Sciatic nerve (tissue), 2 donors: ENCODE data around the gene DHRS3. TPM values are rescaled to one million over a fixed set of nuclear protein-coding genes. Genes with fewer than 3 reads are reported as not detected.
A peak's percentile ranks its signal among the peaks of the same experiment; 100 is the strongest.

Source experiments
- ATAC-seq: fragments of 200-7000 bp; cut with Tn5 transposase; one replicate; pipeline ENCODE4 v1.9.1; 2020; ENCODE audit warnings: mild to moderate bottlenecking, moderate library complexity
- DNase-seq: peaks from one replicate; pipeline ENCODE4 v3.0.0-alpha.2; 2020; ENCODE audit warnings: low spot score
- intact Hi-C: fragments of 100-400 bp; cut with DNase I; formaldehyde crosslinking; loops from one replicate; pipeline ENCODE4 v1.14.2; 2022
- total RNA-seq: library from RNA; stranded (reverse); fragmentation: NEBNext Ultra II Directional; extraction: Animal tissue kit (Norgen Biotek cat#: 25700); gene quantifications from one replicate; pipeline ENCODE4 v1.2.1, GENCODE V29; 2021
- donor health status: DM: no; HTN: no; CAD: no.
- donor health status: DM: no; HTN: no; CAD: no.

The DHRS3 gene
- total RNA-seq, 1 donor from 2014 or later, result 271 TPM

DNA sequence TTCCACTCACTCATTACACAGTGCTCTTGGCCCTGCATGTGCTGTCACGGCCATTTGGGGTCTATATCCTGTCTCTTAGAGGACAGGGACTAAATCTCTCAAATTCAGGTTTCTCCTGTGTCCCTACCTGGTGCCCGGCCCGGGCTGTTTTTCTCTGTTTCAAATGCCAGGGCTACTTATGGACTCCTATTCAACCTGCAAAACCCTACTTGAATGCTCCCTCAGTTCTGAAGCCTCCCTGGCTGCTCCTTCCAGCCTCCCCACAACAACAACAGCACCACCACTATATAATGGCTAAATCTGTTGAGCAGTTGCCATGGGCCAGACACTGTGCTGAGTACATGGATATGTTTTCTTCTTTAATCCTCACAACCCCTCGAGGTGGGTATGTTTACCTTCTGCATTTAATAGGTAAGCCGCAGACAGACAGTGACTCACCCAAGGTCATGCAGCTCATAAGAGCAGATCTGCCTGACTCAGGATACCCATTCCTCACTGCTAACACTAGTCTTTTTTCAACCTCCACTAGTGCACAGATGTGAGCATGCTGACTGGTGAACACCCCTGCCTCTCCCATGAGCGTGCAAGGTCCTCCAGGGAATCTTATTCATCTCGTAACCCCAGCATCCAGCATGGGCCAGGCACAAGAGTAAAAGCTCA, 29.9 kb downstream of the DHRS3 start:
- no peak for ATAC-seq
- intact Hi-C loops, result no loop called here

DNA sequence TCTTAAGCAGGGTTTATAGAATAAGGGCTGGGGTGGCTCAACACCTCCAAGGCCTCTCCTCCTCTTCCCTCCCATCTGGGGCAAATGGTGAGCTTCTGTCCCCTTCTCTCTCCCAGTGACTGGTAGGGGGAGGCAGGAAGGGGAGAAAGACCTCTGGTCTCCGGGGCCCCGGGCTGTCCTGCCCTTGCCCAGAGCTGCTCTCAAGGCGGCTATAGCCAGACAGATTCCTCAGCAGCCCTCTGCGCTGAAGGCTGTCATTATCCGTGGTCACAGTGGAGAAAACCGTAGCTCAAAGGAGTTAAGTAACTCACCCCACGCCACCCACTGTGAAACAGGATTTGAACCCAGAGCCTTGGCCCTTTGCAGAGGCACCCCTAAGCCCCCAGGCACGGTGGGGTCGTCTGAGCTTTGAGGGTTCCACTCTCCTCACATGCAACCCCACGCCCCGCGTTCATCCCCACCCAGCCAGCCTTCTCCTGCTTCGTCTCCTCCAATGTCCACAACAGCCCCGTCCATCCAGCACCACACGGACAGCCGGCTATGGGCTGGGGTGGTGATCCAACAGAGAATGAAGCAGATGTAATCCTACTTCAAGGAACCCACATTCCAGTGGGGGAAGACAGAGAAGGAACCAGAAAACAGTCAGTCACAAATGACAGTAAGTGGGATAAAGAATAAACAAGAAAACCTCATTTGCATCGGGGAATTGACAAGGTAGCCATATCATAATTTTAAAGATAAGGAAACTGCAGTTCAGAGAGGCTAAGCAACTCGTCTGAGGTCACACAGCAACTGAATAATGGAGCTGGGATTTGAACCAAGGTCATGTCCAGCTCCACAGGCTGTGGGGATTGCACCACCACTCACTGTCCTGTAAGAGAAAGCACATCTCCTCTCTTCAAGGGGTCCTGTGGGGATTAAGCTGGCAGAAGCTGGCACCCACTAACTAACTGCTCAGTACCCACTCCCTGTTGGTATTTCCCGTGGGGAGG, 31.8 kb downstream of the DHRS3 start:
- ATAC-seq (peak; percentile 3), DNase-seq (no peak)
- intact Hi-C loops, result no loop called here

More for the DNA sequence above, 29.9 kb downstream of the DHRS3 start:
- DNase-seq, result no peak

DNA sequence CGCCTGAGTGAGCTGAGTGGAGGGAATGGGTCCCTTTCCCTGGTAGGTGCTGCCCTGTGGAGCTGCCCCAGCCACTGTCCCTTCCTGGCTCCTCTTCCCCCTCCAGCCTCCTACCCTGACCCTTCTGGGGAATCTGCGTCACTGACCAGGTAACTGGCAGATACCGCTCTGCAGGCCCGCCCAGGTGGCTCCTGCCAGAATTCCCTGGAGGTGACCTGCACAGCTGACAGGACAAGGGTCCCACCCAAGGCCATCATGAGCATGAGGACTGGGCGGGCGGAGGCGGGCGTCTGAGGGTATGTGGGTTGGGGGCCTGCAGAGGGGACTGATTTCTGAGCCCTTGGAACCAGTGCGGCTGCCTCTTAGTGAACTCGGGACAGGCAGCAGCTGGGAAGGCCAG, 32.5 kb downstream of the DHRS3 start:
- DNase-seq, result no peak
- intact Hi-C loops, result no loop called here
- ATAC-seq, result peak; percentile 25

DNA sequence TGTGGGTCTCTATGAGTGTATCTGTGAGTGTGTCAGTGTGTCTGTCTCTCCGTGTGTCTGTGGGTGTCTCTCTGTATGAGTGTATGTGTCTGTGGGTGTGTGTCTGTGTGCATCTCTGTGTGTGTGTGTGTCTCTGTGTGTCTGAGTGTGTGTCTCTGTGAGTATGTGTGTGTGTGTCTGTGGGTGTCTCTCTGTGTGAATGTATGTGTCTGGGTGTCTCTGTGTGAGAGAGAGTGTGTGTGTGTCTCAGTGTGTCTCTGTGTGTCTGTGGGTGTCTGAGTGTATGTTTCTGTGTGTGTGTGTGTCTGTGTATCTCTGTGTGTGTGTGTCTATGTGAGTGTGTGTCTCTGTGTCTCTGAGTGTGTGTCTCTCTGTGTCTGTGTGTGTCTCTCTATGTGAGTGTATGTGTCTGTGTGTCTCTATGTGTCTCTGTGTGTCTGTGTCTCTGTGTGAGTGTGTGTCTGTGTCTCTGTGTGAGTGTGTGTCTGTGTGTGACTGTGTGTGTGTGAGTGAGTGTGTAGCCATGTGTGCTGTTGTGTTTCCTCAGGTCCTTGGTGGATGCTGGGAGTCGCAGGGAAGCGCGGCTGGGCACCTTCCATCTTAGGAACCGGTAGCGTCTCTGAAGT, 33.0 kb downstream of the DHRS3 start:
- intact Hi-C loops, result no loop called here
- DNase-seq, result no peak
- no peak for ATAC-seq

DNA sequence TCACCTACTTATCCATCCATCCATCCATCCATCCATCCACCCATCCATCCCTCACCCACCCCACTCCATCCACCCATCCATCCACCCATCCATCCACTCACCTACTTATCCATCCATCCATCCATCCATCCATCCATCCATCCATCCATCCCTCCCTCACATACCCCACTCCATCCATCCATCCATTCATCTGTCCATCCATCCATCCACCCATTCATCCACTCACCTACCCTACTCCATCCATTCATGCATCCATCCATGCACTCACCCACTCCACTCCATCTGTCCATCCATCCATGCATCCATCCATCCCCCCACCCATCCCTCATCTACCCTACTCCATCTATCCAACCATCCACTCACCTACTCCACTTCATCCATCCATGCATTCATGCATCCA, 34.5 kb downstream of the DHRS3 start:
- ATAC-seq, result no peak
- intact Hi-C loops, result no loop called here
- DNase-seq, result no peak

DNA sequence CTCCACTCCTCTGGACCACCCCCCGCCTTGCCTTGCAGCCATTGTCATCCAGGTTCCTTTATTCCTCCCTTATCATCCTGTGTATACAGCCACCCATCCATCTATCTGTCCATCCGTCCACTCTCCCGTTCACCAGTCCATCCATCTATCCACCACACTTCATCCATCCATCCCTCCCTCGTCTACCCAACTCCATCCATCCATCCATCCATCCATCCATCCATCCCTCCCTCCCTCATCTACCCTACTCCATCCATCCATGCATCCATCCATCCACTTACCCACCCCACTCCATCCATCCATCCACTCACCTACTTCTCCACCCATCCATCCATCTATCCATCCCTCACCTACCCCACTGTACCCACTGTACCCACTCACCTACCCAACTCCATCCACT, 35.4 kb downstream of the DHRS3 start:
- intact Hi-C loops, result no loop called here
- DNase-seq (no peak), ATAC-seq (no peak)

DNA sequence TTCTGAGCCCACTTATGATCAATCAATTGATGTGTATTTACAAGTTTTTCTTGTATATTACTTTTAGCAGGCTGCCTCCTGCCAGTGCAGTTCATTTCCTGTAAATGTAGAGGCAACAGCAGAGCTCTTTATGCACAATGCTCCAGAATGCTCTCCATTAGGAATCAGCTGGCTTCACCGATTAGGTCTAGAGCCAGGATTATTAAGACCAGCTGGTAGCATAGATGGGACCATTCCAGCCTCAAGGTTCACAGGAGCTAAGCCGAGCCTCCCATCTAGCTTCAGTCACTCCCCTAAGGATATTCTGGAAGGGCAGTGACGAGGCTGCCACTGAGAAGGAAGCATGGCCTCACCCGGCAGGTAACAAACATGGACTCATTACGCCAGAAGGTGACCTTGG, 36.8 kb downstream of the DHRS3 start:
- ATAC-seq (no peak), DNase-seq (no peak)
- intact Hi-C loops, result no loop called here

DNA sequence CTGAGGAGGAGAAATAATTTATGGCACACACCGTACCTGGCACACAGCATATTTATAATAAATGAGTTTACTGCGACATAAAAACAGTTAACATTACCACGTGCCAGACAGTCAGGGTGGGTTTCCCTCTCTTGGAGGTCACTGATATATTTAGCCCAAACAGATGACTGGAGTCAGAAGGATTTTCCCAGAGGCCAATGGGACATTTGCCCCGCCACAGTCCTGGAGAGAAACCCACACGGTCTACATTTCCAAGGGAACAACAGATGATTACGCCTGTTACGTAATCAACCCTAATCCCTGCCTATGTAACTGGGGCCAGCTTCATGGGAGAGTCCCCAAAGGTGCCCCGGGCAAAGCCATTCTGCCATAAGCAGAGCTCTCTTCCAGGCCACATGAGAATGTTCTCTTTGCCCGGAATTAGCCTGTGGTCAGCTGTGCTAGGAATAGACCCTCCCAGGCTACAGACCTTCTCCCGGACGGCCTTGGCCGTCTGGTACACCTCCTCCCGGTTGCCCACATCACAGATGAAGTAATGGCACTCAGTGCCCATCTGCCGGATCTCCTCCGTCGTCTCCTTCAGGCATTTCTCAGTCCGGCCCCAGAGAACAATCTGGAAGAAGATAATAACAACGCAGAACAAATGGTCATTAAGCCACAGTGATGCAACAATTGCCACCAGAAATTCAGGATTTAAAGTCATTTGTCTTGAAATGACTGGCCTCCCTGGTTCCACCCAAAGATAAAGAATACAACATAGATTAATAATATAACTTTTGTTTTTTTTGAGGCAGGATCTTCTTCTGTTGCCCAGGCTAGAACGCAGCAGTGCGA, 37.7 kb downstream of the DHRS3 start:
- ATAC-seq, result peak; percentile 69
- intact Hi-C loops, result no loop called here
- no peak for DNase-seq

DNA sequence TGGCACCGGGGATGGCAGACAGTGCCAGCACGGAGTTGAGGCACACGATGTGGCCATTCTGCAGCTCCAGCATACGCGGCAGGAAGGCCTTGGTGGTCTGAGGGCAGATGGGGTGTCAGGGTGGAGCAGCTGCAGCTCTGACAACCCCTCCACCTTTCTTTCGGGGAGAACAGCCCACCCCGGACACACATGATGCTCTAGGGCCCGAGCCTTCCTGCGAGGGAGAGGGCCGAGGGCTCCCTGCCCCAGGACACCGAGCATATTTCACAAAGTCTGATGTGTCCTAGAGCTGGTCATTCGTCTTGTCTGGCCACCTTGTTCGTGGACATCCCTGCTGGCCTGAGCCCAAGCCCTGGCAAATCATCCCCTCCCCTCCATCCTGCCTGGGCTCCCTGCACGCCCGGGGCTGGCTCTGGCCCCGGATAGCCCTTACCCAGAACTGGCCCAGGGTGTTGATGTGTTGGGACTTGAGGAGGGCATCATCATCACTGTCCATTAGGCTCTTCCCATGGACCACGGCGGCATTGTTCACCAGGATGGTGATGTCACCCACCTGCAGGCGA, 39.1 kb downstream of the DHRS3 start:
- DNase-seq (no peak), ATAC-seq (no peak)
- intact Hi-C loops, result no loop called here

DNA sequence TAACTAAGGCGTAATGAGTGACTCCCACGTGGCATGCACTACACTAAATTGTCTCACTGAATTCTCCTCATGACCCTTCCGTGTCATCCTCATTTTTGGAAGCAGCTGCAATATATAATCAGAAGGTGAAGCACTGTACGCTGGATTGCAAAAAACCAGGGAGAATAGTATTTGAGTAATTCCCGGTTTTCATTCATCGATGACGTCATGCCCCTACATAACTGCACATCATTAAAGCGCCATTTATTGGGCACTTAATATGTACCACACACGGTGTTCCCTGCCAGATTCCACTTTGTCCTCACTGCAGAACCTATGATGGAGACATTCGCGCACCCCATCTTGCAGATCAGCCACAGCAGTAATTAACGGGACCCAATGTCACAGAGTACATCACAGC, 41.0 kb downstream of the DHRS3 start:
- intact Hi-C loops, result no loop called here
- ATAC-seq, result no peak
- DNase-seq, result no peak

DNA sequence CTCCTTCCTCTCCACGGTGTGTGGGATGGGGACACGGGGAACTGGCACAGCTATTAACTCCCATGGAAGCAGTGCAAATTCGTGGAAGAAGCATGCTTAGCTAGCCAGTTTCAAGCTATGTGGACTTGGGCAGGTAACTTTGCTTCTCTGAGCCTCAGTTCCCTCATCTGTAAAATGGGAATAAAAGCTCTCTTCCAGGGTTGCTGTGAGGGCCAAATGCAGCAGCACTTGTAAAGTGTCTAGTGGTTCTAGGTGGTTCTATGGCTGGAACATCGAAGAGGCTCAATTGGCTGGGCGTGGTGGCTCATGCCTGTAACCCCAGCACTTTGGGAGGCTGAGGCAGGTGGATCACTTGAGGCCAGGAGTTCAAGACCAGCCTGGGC, 43.3 kb downstream of the DHRS3 start:
- DNase-seq (no peak), ATAC-seq (no peak)
- intact Hi-C loops, result loop anchor here (1.0 kb wide), 1 partner anchor 15 kb away; no protein-coding TSS in a partner anchor

DNA sequence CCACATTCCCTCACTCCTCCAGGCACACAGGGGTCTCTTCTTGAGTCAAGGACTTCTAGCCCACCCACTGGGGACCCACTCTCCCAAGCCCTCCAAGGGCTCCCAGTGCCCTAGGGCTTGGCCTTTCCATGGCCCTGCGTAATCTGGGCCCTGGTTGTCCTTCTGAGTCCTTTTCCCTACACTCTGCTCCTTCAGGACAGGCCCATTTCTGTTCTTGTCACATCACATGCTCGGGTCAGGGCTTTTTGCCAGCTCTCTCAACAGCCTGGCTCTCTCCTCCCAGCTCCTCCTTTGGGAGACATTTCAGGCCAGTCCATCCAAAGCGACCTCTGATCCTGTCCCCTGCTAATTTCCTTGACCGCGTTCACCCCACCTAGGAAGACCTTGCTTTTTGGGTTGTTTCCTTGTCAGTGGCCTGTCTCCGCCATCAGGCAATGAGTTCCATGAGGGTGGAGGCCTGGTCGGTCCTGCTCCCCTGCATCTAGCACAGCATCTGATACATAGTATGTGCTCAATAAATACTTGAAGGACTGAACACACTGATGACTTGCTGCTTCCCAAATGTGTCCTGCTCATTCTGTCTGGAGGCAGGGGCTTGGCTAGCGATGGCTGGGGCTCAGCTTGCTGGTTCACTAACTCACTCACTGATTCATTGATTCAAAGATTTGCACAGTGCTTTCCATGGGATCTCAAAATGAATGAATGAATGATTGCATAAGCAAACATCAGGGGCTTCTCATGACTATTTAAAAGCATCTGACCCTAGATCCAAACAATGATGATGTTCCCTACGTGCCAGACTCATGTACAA, 44.8 kb downstream of the DHRS3 start:
- DNase-seq (no peak), ATAC-seq (peak; percentile 28)
- intact Hi-C loops, result no loop called here

DNA sequence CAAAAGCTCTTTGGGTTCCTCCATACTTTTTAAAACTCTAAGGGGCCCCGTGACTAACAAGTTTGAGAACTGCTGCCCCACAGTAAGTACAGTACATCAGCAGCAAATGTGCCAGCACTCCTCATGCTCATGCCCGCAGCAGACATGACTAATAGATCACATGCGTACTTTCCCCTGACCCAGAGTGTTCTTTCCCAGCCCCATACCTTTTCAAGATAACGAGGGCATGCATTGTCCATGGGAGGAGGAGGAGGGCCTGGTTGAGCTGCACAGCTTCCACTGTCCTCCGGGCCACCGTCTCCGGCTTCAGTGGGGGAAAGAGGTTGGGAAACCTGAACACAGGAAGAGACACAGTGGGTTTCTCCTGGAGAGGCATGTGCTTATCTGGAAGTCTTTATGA, 45.5 kb downstream of the DHRS3 start:
- ATAC-seq, result no peak
- no peak for DNase-seq
- intact Hi-C loops, result no loop called here

DNA sequence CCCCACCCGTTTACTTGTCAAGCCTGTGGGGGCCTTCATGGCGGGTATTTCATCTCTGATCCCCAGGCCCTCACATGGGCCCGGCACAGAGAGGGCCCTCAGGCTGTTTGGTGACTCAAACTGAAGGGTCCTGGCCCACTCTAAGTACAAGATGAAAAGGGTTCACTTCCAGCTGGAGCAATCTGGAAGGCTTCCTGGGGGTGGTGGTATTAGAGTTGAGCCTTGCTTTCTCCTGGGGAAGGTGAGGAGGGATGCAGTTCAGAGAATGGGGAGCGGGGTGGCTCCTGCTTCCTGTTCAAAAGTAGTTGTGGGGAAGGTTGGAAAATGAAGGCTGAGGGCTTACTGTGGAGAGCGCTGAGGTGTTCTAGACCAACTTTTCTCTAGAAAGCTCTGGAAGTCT, 47.7 kb downstream of the DHRS3 start:
- ATAC-seq (no peak), DNase-seq (no peak)
- intact Hi-C loops, result no loop called here

DNA sequence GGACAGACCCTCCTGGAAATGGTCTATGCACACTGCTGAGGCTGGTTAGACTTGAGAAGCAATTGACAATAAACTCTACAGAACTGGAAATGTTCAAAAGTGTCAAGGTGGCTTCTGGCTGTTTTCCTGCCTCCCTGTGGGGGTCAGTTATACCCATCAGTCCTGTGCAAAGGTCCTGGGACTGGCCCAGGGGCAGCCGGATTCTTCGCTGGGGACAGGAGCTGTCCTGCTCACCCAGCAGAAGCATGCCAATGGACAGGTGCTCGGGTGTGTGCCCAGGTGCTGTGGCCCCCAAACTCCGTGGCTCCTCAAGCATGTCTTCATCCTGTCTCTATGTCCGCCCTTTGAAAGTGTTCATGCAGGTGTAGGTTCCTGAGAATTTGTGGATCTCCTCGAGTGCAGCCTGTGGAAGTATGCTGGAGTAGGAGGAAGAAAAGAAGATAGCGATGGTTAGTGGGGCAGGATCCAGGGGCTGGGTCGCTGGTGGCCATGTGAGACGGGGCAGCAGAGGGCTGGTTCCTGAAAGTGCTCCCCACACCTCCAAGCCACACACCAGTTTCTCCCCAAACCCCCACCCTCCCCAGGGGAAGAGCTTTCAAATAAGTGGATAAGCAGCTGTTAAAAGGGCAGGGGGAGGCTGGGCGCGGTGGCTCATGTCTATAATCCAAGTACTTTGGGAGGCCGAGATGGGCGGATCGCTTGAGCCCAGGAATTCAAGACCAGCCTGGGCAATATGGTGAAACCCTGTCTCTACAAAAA, 49.8 kb downstream of the DHRS3 start:
- DNase-seq (no peak), ATAC-seq (peak; percentile 7)
- intact Hi-C loops, result no loop called here

DNA sequence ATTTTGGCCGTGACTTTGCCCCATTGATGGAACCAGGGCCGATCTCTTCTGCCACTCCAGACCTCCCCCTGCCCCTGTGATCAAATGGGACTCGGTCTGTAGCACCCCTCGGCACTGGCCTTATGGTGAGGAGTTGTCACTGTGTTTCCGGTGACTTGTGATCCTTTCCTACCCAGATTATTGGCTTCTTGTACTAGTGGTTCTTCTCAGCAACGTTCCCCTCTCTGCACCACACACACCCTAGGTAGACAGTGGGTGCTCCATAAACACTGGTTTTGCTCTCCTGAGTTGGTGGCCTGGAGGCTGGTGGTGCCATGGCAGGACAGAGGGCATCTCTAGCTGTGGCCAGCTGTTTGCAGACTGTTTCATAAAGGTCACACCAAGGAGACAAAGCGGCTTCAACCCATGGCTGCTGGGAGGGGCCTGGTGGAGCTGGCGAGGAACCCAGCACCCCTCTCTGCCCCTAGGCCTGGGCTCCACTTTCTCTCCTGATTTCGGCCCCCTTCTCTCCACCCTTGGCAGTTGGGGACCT, 50.7 kb downstream of the DHRS3 start:
- ATAC-seq (peak; percentile 43), DNase-seq (no peak)
- intact Hi-C loops, result no loop called here
